HepG2 (cell line): ENCODE data around the gene NUDT9. TPM values are rescaled to one million over a fixed set of nuclear protein-coding genes. Genes with fewer than 3 reads are reported as not detected.

Source experiments
- ATAC-seq: fragments of 200-7000 bp; cut with Tn5 transposase; 3 replicates; pipeline ENCODE4 v1.9.1; 2020; ENCODE audit warnings: mild to moderate bottlenecking, moderate library complexity
- BruUV-seq: library from RNA; stranded (reverse); fragments of 400-500 nt; replicated peaks from 2 replicates; lab custom pipeline; 2021; lab: Mats Ljungman, UMichigan
- CTCF ChIA-PET: fragments of 300-600 bp; formaldehyde crosslinking; extraction: SDS; loops from one replicate; lab custom pipeline; 2021; ENCODE audit warnings: low total read pairs, inconsistent platforms, low intra/inter-chr PET ratio; lab: Yijun Ruan, JAX
- POLR2A ChIA-PET: fragments of 350-600 bp; sonication (Branson Sonifier 250); formaldehyde crosslinking; loops from one replicate; lab custom pipeline; 2020; ENCODE audit warnings: antibody characterized with exemption, inconsistent platforms; lab: Yijun Ruan, JAX
- DNase-seq: peaks from one replicate; pipeline ENCODE4 v3.0.0-alpha.2; 2015; ENCODE audit warnings: low spot score
- FAIRE-seq: peaks from 3 replicates; lab custom pipeline; 2011; peaks lifted over from hg19 to GRCh38; lab: Jason Lieb, UNC
- H2AFZ ChIP-seq: one replicate; pipeline ENCODE4 v1.6.1; 2011; ENCODE audit warnings: low read length, inconsistent platforms
- H3K27ac ChIP-seq: fragments of 300-600 bp; 3 replicates; pipeline ENCODE4 v1.8.0; 2011; ENCODE audit warnings: mixed run types, mild to moderate bottlenecking, mixed read lengths, low read length, inconsistent platforms; ENCODE audit not compliant: insufficient read depth; ENCODE audit errors: extremely low read length
- H3K27me3 ChIP-seq, 2 experiments: fragments of 200-600 bp in 1 of 2; 2 replicates in 1 of 2; 3 replicates in 1 of 2; pipeline versions ENCODE4 v1.6.0 to v1.8.0; 2011; ENCODE audit warnings: low read length in 2 of 2, mild to moderate bottlenecking in 2 of 2, moderate library complexity in 2 of 2, inconsistent platforms in 1 of 2; ENCODE audit not compliant: insufficient read depth in 2 of 2, control insufficient read depth in 1 of 2
- H3K36me3 ChIP-seq, 2 experiments: fragments of 200-600 bp in 1 of 2; replicated peaks in 1 of 2; 2 replicates in 1 of 2; 3 replicates in 1 of 2; pipeline versions ENCODE4 v1.5.1 to v1.8.0; 2011; ENCODE audit warnings: low read length in 2 of 2, inconsistent platforms in 1 of 2; ENCODE audit not compliant: insufficient read depth in 2 of 2, control insufficient read depth in 1 of 2
- H3K4me1 ChIP-seq: 2 replicates; pipeline ENCODE4 v1.5.1; 2012; ENCODE audit warnings: low read length, inconsistent platforms; ENCODE audit not compliant: insufficient read depth
- H3K4me2 ChIP-seq: 2 replicates; pipeline ENCODE4 v1.6.0; 2011; ENCODE audit warnings: low read depth, low read length, inconsistent platforms
- H3K4me3 ChIP-seq, 3 experiments: fragments of 200-600 bp in 1 of 3; sonication (generic), shearing (Covaris generic) in 1 of 3; replicated peaks in 1 of 3; 2 replicates each; pipeline ENCODE4 v1.5.1; 2011 to 2016; ENCODE audit warnings: low read length in 3 of 3, inconsistent platforms in 2 of 3, low read depth in 2 of 3, mild to moderate bottlenecking in 2 of 3, control low read depth in 1 of 3, mixed read lengths in 1 of 3; ENCODE audit not compliant: insufficient read depth in 1 of 3
- H3K79me2 ChIP-seq: one replicate; pipeline ENCODE4 v1.6.1; 2011; ENCODE audit warnings: low read length, inconsistent platforms; ENCODE audit not compliant: insufficient read depth
- H3K9ac ChIP-seq: 2 replicates; pipeline ENCODE4 v1.6.0; 2011; ENCODE audit warnings: mild to moderate bottlenecking, low read depth, low read length, inconsistent platforms; ENCODE audit not compliant: insufficient read depth
- H3K9me3 ChIP-seq: 2 replicates; pipeline ENCODE4 v1.5.1; 2012; ENCODE audit warnings: mild to moderate bottlenecking, low read length
- H4K20me1 ChIP-seq: 2 replicates; pipeline ENCODE4 v1.6.0; 2011; ENCODE audit warnings: inconsistent platforms, mild to moderate bottlenecking, low read length, moderate library complexity; ENCODE audit not compliant: insufficient read depth
- ATF1 ChIP-seq: IDR thresholded peaks from 2 replicates; pipeline ENCODE4 v1.6.1; 2016; ENCODE audit warnings: mild to moderate bottlenecking, control low read depth
- CCDC6 ChIP-seq: sonication (generic); formaldehyde crosslinking; IDR thresholded peaks from 2 replicates; pipeline ENCODE4 v1.8.1; 2022; ENCODE audit warnings: mild to moderate bottlenecking, missing genetic modification reagents, moderate library complexity
- EED ChIP-seq: sonication (generic); formaldehyde crosslinking; IDR thresholded peaks from 2 replicates; pipeline ENCODE4 v1.5.0; 2020; ENCODE audit warnings: mild to moderate bottlenecking, missing genetic modification reagents
- FOSL2 ChIP-seq: sonication (generic); formaldehyde crosslinking; IDR thresholded peaks from 2 replicates; pipeline ENCODE4 v1.4.0; 2020; ENCODE audit warnings: missing genetic modification reagents
- FOXJ3 ChIP-seq: sonication (generic); formaldehyde crosslinking; IDR thresholded peaks from 2 replicates; pipeline ENCODE4 v1.4.0; 2020; ENCODE audit warnings: missing genetic modification reagents, mild to moderate bottlenecking, borderline replicate concordance
- GZF1 ChIP-seq: sonication (generic); formaldehyde crosslinking; IDR thresholded peaks from 2 replicates; pipeline ENCODE4 v1.5.1; 2020; ENCODE audit warnings: mild to moderate bottlenecking, missing genetic modification reagents
- JARID2 ChIP-seq: sonication (generic); formaldehyde crosslinking; IDR thresholded peaks from 2 replicates; pipeline ENCODE4 v1.8.1; 2023; ENCODE audit warnings: missing genetic modification reagents, inconsistent platforms; ENCODE audit not compliant: insufficient replicate concordance
- MAFK ChIP-seq, 2 experiments: IDR thresholded peaks in 1 of 2; conservative IDR thresholded peaks in 1 of 2; 2 replicates each; pipeline ENCODE4 v1.6.1; 2011; ENCODE audit warnings: improper control_type of control experiment in 2 of 2, low read length in 2 of 2
- MED8 ChIP-seq: sonication (generic); formaldehyde crosslinking; IDR thresholded peaks from 2 replicates; pipeline ENCODE4 v1.8.1; 2023; ENCODE audit warnings: mild to moderate bottlenecking, missing genetic modification reagents; ENCODE audit not compliant: insufficient replicate concordance
- PHF5A ChIP-seq: IDR thresholded peaks from one replicate; pipeline ENCODE4 v1.6.1; 2018; ENCODE audit warnings: low read depth, missing genetic modification reagents; ENCODE audit not compliant: unreplicated experiment
- RBM22 ChIP-seq: fragments of 200-400 bp; formaldehyde crosslinking; optimal IDR thresholded peaks from 2 replicates; pipeline ENCODE3; 2017; ENCODE audit warnings: mild to moderate bottlenecking, low read length, moderate library complexity
- RELA ChIP-seq: sonication (generic); formaldehyde crosslinking; IDR thresholded peaks from 2 replicates; pipeline ENCODE4 v1.4.0; 2020; ENCODE audit warnings: missing genetic modification reagents
- SALL2 ChIP-seq: sonication (generic); formaldehyde crosslinking; IDR thresholded peaks from 2 replicates; pipeline ENCODE4 v1.8.1; 2023; ENCODE audit warnings: mild to moderate bottlenecking, missing genetic modification reagents, inconsistent platforms
- ZC3H13 ChIP-seq: sonication (generic); formaldehyde crosslinking; IDR thresholded peaks from 2 replicates; pipeline ENCODE4 v1.8.1; 2023; ENCODE audit warnings: mild to moderate bottlenecking, missing genetic modification reagents, moderate library complexity
- ZMYM4 ChIP-seq: sonication (generic); formaldehyde crosslinking; IDR thresholded peaks from 2 replicates; pipeline ENCODE4 v1.8.1; 2023; ENCODE audit warnings: mild to moderate bottlenecking, missing genetic modification reagents
- ZNF160 ChIP-seq: sonication (generic); formaldehyde crosslinking; IDR thresholded peaks from 2 replicates; pipeline ENCODE4 v1.8.0; 2022; ENCODE audit warnings: mild to moderate bottlenecking, inconsistent platforms, missing genetic modification reagents
- ZNF20 ChIP-seq: sonication (generic); formaldehyde crosslinking; IDR thresholded peaks from 2 replicates; pipeline ENCODE4 v1.4.0; 2020; ENCODE audit warnings: mild to moderate bottlenecking, moderate library complexity, missing genetic modification reagents
- ZNF230 ChIP-seq: sonication (generic); formaldehyde crosslinking; IDR thresholded peaks from 2 replicates; pipeline ENCODE4 v1.4.0; 2020; ENCODE audit warnings: mild to moderate bottlenecking, missing genetic modification reagents
- ZNF558 ChIP-seq: sonication (generic); formaldehyde crosslinking; IDR thresholded peaks from 2 replicates; pipeline ENCODE4 v1.9.0; 2022; ENCODE audit warnings: mild to moderate bottlenecking, missing genetic modification reagents, borderline replicate concordance
- ZSCAN25 ChIP-seq: sonication (generic); formaldehyde crosslinking; IDR thresholded peaks from 2 replicates; pipeline ENCODE4 v1.8.0; 2022; ENCODE audit warnings: mild to moderate bottlenecking, missing genetic modification reagents
- WGBS: methylation state at CpG from one replicate; pipeline ENCODE4 v1.1.6; 2017; ENCODE audit warnings: low lambda C conversion rate; 5-methylcytosine and 5-hydroxymethylcytosine counted together
- in situ Hi-C: cut with HindIII; loops from 2 replicates; pipeline ENCODE4 v1.10.0; 2017; ENCODE audit warnings: low pct_unique_long_range_greater_than_20kb; ENCODE audit not compliant: extremely low pct_ligation_motif_present
- intact Hi-C: fragments of 100-400 bp; cut with micrococcal nuclease; formaldehyde crosslinking; loops from one replicate; pipeline ENCODE4 v1.10.0; 2022; ENCODE audit not compliant: unreplicated experiment
- polyA plus RNA-seq, 8 experiments: library from polyadenylated mRNA; depleted of rRNA in 3 of 8; stranded (reverse) in 7 of 8; unstranded in 1 of 8; fragments of >200 nt; fragmentation: Illumina TruSeq in 4 of 8; extraction: Trizol in 4 of 8; gene quantifications; 2 replicates each; pipeline versions ENCODE4 v1.2.1 to v1.2.3, GENCODE V29; 2011 to 2016; ENCODE audit warnings: low read depth in 4 of 8, missing spikeins in 1 of 8, mixed read lengths in 1 of 8; ENCODE audit not compliant: insufficient read depth in 1 of 8
- total RNA-seq, 5 experiments: library from RNA; depleted of rRNA; stranded (reverse); fragments of >200 nt; fragmentation: Illumina TruSeq; extraction: Trizol; gene quantifications; 2 replicates each; pipeline ENCODE4 v1.2.3, GENCODE V29; 2016; ENCODE audit warnings: low read depth in 1 of 5
- TF ChIP-seq, protein P1 (sequence below): sonication (generic); formaldehyde crosslinking; IDR thresholded peaks from 2 replicates; pipeline ENCODE4 v1.4.0; 2020; ENCODE audit warnings: missing genetic modification reagents
- TF ChIP-seq, protein P2 (sequence below): sonication (generic); formaldehyde crosslinking; IDR thresholded peaks from 2 replicates; pipeline ENCODE4 v1.5.0; 2020; ENCODE audit warnings: missing genetic modification reagents, mild to moderate bottlenecking, borderline replicate concordance
- TF ChIP-seq, protein P3 (sequence below): sonication (generic); formaldehyde crosslinking; IDR thresholded peaks from 2 replicates; pipeline ENCODE4 v1.5.0; 2020; ENCODE audit warnings: missing genetic modification reagents

NUDT9 gene
- total and polyA plus RNA-seq, 2 of the 13 experiments (the other 11 are each of a cell fraction or from before 2014, with no cell fraction given), result 10.4 to 12.3 TPM

DNA sequence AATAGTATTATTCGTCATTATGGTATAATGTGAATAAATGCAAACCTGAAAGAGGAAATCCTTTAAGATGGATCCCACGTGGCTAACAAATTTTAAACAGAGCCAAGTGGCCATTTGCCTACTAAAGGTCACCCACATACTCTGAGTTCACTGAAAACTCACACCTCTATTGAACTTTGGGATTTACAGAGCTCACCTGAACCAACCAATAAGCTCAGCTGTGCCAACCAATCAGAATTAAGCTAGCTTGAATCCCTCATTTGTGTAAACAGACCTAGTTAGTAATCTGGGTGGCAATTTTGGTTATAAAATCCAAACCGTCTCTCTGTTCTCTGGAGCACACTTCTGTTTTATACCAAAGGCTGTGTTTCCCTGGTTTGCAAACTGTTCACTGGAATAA is 5.4 kb upstream of the NUDT9 start:
- POLR2A ChIA-PET, result interaction anchor here (1.0 to 1.3 kb wide), 2 partner anchors 25 to 27 kb away, joined by 4 to 5 read pairs; partner anchors contain the start of gene HSD17B11
- TF ChIP-seq MED8 (CRISPR knock-in tag) (no peak), FOSL2 (no peak), MAFK (conservative IDR thresholded peaks at IDR 0.05 in 1 of 2, IDR thresholded peaks at IDR 0.05 in 1 of 2; ENCODE audit: low read length in 2 of 2) (no peak), ZNF230 (CRISPR knock-in tag) (no peak), PHF5A (no peak), ZMYM4 (CRISPR knock-in tag) (peak; percentile 43), GZF1 (no peak), JARID2 (no peak), SALL2 (CRISPR knock-in tag) (no peak), RBM22 (no peak), ZNF558 (no peak), RELA (CRISPR knock-in tag) (no peak), EED (CRISPR knock-in tag) (no peak), ZNF20 (no peak), FOXJ3 (no peak), ZSCAN25 (CRISPR knock-in tag) (no peak), ZC3H13 (CRISPR knock-in tag) (no peak), ATF1 (CRISPR knock-in tag) (no peak), CCDC6 (no peak), ZNF160 (no peak)
- TF ChIP-seq, protein P1, sequence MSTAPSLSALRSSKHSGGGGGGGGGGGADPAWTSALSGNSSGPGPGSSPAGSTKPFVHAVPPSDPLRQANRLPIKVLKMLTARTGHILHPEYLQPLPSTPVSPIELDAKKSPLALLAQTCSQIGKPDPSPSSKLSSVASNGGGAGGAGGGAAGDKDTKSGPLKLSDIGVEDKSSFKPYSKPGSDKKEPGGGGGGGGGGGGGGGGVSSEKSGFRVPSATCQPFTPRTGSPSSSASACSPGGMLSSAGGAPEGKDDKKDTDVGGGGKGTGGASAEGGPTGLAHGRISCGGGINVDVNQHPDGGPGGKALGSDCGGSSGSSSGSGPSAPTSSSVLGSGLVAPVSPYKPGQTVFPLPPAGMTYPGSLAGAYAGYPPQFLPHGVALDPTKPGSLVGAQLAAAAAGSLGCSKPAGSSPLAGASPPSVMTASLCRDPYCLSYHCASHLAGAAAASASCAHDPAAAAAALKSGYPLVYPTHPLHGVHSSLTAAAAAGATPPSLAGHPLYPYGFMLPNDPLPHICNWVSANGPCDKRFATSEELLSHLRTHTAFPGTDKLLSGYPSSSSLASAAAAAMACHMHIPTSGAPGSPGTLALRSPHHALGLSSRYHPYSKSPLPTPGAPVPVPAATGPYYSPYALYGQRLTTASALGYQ (CRISPR knock-in tag), result 0 out of 2 replicates have a peak, but pooled peaks have one; percentile 48
- TF ChIP-seq, protein P2, sequence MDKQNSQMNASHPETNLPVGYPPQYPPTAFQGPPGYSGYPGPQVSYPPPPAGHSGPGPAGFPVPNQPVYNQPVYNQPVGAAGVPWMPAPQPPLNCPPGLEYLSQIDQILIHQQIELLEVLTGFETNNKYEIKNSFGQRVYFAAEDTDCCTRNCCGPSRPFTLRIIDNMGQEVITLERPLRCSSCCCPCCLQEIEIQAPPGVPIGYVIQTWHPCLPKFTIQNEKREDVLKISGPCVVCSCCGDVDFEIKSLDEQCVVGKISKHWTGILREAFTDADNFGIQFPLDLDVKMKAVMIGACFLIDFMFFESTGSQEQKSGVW, result no peak
- TF ChIP-seq, protein P3, sequence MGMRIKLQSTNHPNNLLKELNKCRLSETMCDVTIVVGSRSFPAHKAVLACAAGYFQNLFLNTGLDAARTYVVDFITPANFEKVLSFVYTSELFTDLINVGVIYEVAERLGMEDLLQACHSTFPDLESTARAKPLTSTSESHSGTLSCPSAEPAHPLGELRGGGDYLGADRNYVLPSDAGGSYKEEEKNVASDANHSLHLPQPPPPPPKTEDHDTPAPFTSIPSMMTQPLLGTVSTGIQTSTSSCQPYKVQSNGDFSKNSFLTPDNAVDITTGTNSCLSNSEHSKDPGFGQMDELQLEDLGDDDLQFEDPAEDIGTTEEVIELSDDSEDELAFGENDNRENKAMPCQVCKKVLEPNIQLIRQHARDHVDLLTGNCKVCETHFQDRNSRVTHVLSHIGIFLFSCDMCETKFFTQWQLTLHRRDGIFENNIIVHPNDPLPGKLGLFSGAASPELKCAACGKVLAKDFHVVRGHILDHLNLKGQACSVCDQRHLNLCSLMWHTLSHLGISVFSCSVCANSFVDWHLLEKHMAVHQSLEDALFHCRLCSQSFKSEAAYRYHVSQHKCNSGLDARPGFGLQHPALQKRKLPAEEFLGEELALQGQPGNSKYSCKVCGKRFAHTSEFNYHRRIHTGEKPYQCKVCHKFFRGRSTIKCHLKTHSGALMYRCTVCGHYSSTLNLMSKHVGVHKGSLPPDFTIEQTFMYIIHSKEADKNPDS, result no peak

More for the DNA sequence above, 5.4 kb upstream of the NUDT9 start:
- Histone ChIP-seq H2AFZ (no peak overlapping the region), H3K4me1 (peaks cover 61% of the 10 kb centered on the region), H3K4me3 (no peak overlapping the region; a peak in 1 of 6 replicates), H3K4me2 (peak overlapping the region; percentile 56), H4K20me1 (no peaks in the 10 kb centered on the region), H3K9ac (no peak overlapping the region), H3K36me3 (no peaks in the 10 kb centered on the region), H3K27ac (no peak overlapping the region), H3K79me2 (peaks cover 3% of the 10 kb centered on the region), H3K27me3 (no peaks in the 10 kb centered on the region; a peak in 1 of 5 replicates), H3K9me3 (no peaks in the 10 kb centered on the region)
- no TSS peak for BruUV-seq
- FAIRE-seq (no peak), DNase-seq (peak; percentile 66), ATAC-seq (peak; percentile 24)
- in situ Hi-C loops (no loop called here), intact Hi-C loops (no loop called here)
- CTCF ChIA-PET, result no interaction called here
- 6% methylated on average over 3 of the region's 3 CpGs for WGBS
